Activated CD8-positive, alpha-beta memory T cell treated with anti-CD3 and anti-CD28 coated beads for 1 hour (primary cell): ENCODE results near the gene ZNF574.
"Not testable (repeated sequence)": the region's sequence is repeated elsewhere in the genome, so short reads cannot be mapped to it uniquely, and the experiment has no call there.

ENCODE experiments used
- DNase-seq, 2 donors: peaks; one replicate each; pipeline ENCODE4 v3.0.0-alpha.2; 2020; ENCODE audit warnings: low read depth in 1 of 2; ENCODE audit errors: extremely low read depth in 1 of 2

Gene ZNF574, protein sequence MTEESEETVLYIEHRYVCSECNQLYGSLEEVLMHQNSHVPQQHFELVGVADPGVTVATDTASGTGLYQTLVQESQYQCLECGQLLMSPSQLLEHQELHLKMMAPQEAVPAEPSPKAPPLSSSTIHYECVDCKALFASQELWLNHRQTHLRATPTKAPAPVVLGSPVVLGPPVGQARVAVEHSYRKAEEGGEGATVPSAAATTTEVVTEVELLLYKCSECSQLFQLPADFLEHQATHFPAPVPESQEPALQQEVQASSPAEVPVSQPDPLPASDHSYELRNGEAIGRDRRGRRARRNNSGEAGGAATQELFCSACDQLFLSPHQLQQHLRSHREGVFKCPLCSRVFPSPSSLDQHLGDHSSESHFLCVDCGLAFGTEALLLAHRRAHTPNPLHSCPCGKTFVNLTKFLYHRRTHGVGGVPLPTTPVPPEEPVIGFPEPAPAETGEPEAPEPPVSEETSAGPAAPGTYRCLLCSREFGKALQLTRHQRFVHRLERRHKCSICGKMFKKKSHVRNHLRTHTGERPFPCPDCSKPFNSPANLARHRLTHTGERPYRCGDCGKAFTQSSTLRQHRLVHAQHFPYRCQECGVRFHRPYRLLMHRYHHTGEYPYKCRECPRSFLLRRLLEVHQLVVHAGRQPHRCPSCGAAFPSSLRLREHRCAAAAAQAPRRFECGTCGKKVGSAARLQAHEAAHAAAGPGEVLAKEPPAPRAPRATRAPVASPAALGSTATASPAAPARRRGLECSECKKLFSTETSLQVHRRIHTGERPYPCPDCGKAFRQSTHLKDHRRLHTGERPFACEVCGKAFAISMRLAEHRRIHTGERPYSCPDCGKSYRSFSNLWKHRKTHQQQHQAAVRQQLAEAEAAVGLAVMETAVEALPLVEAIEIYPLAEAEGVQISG

DNA sequence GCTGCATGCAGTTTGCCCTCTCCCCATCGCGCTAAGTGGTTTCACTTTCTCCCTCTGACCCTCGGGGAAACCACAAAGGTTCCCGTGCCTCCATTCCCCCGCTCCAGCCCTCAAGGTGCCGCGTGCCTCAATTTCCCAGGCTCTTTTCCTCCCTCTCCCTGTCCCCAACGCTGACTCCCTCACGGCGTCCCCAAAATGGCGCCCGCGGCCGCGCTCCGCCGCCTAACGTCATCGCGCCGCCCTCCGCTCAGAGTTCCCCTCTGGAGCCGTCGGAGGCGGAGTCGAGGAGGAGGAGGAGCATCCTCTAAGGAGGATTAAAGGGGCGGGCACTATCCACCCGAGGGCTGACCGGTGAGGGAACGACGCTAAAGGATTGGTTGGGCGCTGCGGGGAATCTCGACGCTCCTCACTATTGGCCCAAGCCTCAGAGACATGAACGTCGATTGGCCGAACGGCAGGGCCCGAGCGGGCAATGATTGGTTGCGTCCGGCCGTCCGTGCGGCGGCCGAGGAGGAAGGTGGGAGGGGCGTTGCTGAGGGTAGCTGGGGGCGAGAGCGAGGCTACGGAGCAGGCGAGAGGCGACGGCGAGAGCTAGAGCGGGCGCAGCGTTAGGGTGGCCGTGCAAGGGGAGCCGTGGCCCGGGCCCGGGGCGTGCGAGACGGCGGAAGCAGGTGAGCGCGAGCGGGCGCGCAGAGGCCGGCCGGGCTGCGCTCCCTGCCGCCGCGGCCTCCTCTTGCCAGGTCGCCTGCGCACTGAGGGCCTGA is at the start of gene ZNF574:
Gene ZNF574 (plus strand): TSS at position 551 of the 764 bp plus-strand sequence. CDS start 2,441 bp downstream, outside the sequence.
- peak; percentile 93 to 95 for DNase-seq

DNA sequence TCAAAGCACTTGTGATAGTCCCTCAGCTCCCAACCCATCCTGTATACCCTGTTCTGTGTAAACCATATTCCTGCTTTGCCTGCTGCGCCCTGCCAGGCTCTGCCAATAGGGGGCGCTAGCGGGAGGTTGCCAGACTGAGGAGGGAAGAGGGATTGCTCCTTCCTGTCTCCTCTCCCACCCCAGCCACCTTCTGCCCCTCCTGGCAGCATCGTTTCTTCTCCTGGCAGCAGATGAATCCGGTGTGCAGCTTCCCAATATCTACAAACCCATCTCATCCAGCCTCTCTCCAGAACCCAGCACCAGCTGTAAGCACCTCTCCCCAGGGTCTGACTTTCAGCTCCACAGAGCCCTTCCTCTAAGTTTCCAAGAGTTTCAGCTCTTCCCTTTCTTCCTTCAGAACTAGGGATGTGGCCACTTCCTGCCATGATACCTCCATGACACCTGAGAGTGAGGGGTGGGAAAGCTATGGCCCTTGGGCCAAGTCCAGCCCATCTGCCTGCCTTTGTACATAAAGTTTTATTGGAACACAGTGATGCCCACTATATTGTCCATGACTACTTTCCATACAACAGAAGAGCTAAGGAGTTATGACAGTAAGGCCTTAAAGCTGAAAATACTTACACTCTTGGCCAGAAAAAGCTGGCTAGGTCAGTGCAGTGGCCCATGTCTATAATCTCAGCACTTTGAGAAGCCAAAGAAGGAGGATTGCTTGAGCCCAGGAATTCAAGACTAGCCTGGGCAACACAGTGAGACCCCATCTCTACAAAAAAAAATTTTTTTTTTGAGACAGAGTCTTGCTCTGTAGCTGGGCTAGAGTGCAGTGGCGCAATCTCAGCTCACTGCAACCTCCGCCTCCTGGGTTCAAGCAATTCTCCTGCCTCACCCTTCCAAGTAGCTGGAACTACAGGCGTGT is 47.4 kb upstream of the ZNF574 start:
- no peak for DNase-seq

DNA sequence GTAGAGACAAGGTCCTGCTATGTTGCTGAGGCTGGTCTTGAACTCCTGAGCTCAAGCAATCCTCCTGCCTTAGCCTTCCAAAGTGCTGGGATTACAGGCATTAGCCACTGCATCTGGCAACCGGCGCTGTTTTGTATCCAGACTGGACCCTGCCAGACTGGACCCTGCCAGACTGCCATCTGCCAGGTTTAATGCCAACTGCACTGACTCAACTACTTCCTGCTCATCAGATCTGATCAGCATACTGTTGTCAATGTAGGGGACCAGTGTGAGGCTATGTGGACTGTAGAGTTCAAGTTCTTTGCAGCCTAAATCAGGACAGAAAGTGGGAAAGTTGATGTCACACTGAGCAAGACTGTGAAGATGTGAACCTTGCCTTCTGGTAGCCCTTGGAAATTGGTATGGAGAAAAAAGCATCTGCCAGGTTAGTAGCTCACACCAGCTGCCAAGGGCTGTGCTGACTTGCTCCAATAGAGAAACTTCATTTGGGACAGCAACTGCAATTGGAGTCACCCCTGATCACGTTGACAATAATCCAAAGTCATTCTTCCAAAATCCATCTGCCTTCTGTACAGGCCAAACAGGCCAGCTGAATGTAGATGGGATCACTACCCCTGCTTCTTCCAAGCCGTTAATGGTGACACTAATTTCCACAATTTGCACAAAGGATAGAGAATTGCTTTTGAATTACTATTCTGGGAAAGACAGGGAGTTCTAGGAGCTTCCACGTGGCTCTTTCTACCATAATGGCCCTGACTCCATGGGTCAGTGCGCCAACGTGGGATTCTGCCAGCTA is 45.1 kb upstream of the ZNF574 start:
- no peak for DNase-seq

DNA sequence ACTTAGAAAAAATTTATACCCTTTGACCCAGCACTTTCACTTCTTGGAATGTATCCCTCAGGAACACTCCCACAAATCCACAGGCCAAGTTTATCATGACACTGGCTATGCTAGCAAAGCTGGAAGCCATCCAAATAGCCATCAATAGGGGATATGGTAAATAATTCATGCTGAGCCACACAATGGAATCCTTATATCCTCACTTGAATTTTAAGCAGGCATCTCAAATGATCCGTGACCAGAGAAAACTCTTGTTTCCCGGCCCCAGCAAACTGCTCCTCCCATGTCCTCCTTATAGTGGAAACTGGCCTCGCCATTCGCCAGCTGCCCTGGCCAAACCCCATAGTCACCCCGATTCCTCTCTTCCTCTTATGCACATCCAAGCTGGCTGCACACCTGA is 43.5 kb upstream of the ZNF574 start:
- no peak for DNase-seq

DNA sequence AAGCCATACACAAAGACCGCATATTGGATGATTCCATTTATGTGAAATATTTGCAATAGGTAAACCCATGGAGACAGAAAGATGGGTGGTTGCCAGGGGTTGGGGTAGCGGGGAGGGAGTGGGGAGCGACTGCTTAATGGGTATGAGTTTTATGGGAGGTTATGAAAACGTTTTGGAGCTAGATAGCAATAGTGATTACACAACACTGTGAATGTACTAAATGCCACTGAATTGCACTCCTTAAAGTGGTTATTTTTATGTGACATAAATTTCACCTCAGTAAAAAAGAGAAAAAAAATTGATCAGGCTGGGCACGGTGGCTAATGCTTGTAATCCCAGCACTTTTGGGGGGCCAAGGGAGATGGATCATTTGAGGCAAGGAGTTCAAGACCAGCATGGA is 42.6 kb upstream of the ZNF574 start:
- no peak for DNase-seq

DNA sequence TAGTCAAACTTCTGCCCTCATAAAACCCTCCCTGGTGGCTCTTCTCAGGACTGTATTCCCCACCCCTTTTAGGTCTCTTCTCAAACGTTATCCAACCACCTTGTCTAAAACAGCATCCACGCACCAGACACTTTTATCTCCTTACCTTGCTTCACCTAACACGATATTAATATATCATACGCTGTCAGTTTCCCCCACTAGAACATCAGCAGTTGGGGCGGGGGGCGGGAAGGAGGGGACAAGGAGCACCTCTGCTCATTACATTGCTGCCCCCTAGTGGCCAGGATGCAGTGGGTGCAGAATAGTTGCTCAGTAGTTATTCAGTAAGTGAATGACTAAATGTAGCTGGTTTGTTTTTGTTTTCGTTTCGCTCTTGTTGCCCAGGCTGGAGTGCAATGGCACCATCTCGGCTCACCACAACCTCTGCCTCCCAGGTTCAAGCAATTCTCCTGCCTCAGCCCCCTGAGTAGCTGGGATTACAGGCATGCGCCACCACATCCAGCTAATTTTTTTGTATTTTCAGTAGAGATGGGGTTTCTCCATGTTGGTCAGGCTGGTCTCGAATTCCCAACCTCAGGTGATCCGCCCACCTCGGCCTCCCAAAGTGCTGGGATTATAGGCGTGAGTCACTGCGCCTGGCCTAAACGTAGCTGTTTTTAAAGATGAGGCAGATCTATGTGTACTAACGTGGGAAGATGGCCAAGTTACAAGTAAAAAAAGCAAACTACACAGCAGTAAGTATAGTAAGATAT is 41.1 kb upstream of the ZNF574 start:
- peak; percentile 28 to 50 for DNase-seq

DNA sequence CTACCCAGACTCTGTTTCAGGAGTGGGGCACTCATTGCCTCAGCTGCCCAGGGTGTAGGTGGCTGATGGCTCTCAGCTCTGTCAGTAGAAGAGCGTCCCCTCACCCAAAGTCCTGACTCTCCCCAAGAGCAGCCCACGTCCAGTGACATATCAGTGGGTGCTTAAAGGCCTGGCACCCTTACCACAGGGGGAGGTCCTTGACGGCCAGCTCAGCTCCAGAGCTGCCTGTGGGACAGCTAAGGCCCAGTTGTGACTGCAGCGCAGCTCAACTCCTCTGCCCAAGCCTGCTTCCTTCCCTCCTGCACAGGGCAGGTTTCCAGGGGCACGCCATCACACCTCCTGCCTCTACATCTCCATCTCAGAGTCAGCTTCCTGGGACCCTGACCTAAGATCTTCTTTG is 38.3 kb upstream of the ZNF574 start:
- no peak for DNase-seq

DNA sequence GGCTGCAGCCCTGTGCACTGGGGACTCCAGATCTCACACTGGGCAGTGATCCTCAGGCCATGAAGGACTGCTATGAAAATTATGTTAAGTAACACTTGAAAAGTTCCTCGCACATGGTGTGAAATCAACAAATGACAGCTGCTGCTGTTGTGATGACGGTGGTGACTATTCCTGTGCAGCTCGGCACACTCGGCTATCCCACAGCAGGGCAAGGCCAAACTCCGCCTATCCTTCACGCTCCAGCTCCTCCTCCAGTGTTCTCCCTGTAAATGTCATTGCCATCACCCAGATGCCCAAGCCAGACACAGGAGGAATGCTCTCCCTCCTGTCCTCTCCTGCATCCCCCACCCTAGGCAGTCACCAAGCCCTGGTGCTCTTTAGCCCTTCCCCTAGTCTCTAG is 37.3 kb upstream of the ZNF574 start:
- no peak for DNase-seq

DNA sequence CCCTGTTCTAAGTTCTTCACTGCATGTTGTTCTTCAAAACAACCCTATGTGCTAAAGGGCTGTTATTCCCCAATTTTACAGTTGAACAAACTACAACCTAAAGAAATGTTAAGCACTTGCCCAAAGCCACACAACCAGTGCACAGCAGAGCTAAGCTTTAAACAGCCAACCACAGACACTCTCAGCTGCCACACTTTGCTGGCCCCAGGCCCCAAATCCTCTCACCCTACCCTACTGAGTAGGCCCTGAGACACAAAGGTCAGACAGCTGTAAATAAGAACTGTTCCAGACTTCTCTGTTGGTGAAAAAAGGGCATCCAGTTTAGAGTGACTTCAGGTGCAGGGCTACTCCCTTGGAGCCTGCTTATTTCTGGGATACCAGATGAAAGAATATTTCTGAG is 35.9 kb upstream of the ZNF574 start:
- no peak for DNase-seq

DNA sequence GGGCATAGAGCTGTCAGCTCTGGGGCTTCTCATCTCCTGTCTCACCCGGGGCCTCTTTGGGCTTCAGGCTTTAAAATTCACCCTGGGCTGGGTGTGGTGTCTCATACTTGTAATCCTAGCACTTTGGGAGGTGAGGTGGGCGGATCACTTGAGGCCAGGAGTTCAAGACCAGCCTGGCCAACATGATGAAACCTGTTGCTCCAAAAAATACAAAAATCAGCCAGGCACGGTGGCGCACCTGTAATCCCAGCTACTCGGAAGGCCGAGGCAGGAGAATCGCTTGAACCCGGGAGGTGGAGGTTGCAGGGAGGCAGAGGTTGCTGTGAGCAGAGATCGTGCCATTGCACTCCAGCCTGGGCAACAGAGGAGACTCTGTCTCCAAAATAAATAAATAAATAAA is 35.5 kb upstream of the ZNF574 start:
- not testable (repeated sequence) for DNase-seq

DNA sequence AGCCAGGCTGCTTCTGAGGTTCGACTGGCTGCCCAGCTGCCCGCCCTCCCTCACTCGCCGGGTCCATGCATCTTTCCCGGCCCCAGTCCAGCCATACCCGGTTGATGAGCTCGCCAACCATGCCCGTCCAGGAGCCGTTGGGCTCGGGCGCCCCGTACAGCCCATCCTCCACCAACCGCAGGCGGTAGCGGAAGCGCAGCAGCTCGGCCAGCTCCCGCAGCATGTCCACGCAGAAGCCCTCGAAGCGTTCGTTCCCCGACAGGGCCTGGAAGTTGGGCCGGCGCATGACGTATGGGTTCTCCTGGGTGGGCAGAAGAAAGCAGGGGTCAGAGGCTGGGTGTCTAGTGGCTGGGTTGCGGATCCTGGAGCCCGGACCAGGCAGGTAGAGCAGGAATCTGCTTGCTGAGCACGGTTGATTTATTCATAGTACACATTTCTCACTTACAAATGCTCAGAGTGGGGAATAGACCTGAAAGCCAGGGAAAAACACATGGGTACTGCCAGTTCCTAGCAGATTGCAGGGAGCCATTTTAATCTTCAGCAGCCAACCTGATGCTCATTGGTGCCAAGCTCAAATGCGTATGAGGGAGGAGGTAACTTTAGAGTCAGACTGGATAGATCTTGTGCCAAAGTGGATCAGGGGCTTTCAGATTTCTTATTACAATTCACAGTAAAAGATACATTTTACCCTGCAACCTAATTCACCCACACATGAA is 33.4 kb upstream of the ZNF574 start:
- no peak for DNase-seq

DNA sequence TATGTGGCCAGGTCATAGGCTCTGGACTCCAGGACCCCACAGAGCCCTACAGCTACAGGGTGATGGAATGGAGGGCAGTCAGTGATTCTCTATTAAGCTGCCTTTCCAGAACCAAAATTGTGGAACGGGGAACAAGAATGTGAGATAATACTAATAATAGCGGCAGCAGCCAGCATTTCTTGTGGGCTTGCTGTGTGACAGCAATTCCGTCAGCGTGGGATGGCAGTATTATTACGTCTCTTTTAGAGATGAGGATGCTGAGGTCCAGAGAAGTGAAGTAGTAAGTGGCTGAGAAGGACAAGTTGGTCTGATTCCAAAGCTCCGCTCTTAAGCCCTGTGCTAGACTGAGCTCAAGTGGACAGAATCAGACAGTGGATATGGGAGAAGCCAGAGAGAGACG is 30.4 kb upstream of the ZNF574 start:
- no peak for DNase-seq

DNA sequence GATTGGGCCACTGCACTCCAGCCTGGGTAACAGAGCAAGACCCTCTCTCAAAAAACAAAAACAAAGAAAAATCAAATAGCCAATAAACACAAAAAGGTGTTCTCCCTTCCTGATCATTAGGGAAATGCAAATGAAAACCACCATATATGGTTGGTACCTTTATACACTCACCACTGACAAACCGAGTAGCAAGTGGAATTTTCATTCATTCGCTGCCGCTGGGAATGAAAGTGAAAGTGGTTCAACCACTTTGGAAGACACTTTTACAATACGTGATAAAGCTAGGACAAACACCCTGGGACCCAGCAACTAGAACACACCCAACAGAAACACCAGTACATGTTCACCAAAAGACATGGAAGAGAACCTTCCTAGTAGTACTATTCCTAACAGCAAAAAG is 27.0 kb upstream of the ZNF574 start:
- DNase-seq: no peak

DNA sequence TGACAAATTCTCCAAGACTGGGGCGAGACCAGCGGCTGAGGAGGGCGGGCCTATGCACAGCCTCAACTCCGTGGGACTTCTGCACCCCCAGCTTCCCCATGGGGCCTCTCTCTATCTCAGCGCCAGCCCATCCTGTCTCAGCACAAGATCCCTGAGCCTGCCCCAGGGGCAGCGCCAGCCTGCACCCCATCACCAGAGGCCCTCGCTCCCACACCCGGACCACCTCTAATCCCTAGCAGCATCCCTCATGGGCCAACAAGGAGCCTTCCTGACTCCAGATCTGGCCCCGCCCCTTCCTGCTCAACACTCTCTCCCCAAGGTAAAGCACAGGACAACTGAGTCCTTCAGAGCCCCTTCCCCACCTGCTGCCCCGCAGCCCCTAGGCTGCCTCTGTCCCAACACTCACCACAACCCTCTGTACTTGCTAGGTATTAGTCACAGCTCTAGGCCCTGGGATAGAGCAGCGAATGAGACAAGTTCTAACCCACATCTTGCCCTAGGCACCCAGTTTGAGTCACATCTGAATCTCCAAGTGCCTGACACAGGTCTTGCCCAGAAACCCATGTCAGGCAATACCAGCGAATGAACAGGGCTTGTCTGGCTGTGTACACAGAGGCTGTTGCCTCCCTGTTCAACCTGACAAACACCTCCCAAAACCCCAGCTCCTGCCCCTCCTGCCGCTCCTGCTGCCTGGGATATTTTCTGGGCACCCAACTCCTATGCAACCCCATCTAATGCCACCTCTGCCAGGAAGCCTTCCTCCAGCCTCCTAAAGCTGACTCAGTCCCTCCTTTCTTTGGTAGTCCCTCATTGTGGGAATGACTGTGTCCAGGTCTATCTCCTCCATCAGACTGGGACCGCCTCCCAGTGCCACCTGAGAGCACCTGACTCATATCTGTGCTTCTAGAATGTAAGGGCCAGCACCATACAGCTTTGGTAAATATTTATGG is 24.5 kb upstream of the ZNF574 start:
- DNase-seq: no peak

DNA sequence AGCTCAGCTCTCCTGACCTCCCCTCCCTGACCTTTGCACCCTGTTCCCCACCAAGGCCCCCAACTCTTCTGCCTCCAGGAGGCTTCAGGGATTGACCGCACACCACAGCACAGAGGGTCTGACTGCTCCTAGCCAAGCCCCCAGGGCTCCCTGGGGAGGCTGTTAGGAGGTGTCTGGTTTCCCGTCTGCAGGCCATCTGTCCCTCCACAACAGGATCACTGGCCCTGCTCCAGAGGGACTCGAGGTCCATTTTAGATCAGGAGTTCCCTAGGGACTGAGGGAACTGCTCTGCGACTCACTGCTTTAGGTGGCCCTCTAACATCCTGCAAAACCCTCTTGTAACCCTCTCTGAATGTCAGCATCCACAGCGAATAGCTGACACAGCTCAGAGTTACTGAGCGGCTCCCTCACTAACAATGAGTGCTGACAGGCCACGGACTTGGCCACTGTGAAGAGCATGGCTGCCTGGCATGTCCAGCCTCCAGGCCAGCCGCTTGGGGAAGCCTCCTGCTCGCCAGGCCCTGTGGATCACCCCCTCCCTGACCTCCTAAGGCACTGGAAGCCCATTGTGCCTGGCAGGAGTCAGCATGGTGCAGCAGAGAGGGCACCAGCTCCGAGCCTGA is 23.6 kb upstream of the ZNF574 start:
- no peak for DNase-seq
